Endothelial cell of umbilical vein (primary cell): ENCODE data around the gene ZNF341. TPM values are rescaled to one million over a fixed set of nuclear protein-coding genes. Genes with fewer than 3 reads are reported as not detected.

Experiments
- BruUV-seq: library from RNA; stranded (reverse); fragments of 400-500 nt; replicated peaks from 2 replicates; lab custom pipeline; 2021; lab: Mats Ljungman, UMichigan
- CTCF ChIA-PET: fragments of 300-600, 350-600 bp; sonication (Branson Sonifier 250); formaldehyde crosslinking; loops from one replicate; lab custom pipeline; 2021; ENCODE audit warnings: antibody characterized with exemption, inconsistent platforms; lab: Charles Lee
- POLR2A ChIA-PET: fragments of 300-600, 350-600 bp; sonication (Branson Sonifier 250); formaldehyde crosslinking; loops from one replicate; lab custom pipeline; 2021; ENCODE audit warnings: antibody characterized with exemption, inconsistent platforms; lab: Charles Lee
- DNase-seq: peaks from one replicate; pipeline ENCODE4 v3.0.0-alpha.2; 2011; ENCODE audit warnings: low read depth, low spot score
- FAIRE-seq: peaks from 2 replicates; lab custom pipeline; 2011; peaks lifted over from hg19 to GRCh38; lab: Jason Lieb, UNC
- H2AFZ ChIP-seq: 2 replicates; pipeline ENCODE4 v1.6.0; 2012; ENCODE audit warnings: low read depth, low read length, control low read depth, inconsistent platforms
- H3K27ac ChIP-seq: 2 replicates; pipeline ENCODE4 v1.5.1; 2011; ENCODE audit warnings: low read depth, mild to moderate bottlenecking, control low read depth, low read length, moderate library complexity; ENCODE audit not compliant: insufficient read depth
- H3K27me3 ChIP-seq, 2 experiments: 2 replicates each; pipeline versions ENCODE4 v1.6.0 to v1.6.1; 2011; ENCODE audit warnings: low read length in 2 of 2, mixed read lengths in 1 of 2; ENCODE audit not compliant: control insufficient read depth in 2 of 2, insufficient read depth in 2 of 2
- H3K36me3 ChIP-seq, 2 experiments: 2 replicates in 1 of 2; 3 replicates in 1 of 2; pipeline ENCODE4 v1.5.1; 2011; ENCODE audit warnings: low read length in 2 of 2, mild to moderate bottlenecking in 1 of 2, moderate library complexity in 1 of 2; ENCODE audit not compliant: control insufficient read depth in 2 of 2, insufficient read depth in 2 of 2; ENCODE audit errors: extremely low read depth in 1 of 2
- H3K4me1 ChIP-seq: 3 replicates; pipeline ENCODE4 v1.5.1; 2011; ENCODE audit warnings: mild to moderate bottlenecking, low read length; ENCODE audit not compliant: control insufficient read depth, insufficient read depth; ENCODE audit errors: extremely low read depth
- H3K4me2 ChIP-seq: 2 replicates; pipeline ENCODE4 v1.6.1; 2011; ENCODE audit warnings: low read length, control low read depth, mixed read lengths; ENCODE audit not compliant: insufficient read depth
- H3K4me3 ChIP-seq, 3 experiments: fragments of 200-600 bp in 1 of 3; sonication (generic), shearing (Covaris generic) in 1 of 3; replicated peaks in 1 of 3; 2 replicates each; pipeline ENCODE4 v1.5.1; 2011 to 2016; ENCODE audit warnings: control low read depth in 3 of 3, low read length in 3 of 3, mild to moderate bottlenecking in 2 of 3, inconsistent platforms in 1 of 3, low read depth in 1 of 3, moderate library complexity in 1 of 3; ENCODE audit not compliant: insufficient read depth in 1 of 3
- H3K79me2 ChIP-seq: 2 replicates; pipeline ENCODE4 v1.6.0; 2012; ENCODE audit warnings: low read length, inconsistent platforms; ENCODE audit not compliant: control insufficient read depth, insufficient read depth
- H3K9ac ChIP-seq: replicated peaks from 2 replicates; pipeline ENCODE3; 2011; ENCODE audit warnings: low read length, control low read depth; ENCODE audit not compliant: insufficient read depth; ENCODE audit errors: extremely low read depth
- H3K9me1 ChIP-seq: replicated peaks from 3 replicates; pipeline ENCODE4 v1.6.0; 2011; ENCODE audit warnings: mild to moderate bottlenecking, low read length; ENCODE audit not compliant: control insufficient read depth, insufficient read depth; ENCODE audit errors: extremely low read depth
- H3K9me3 ChIP-seq: replicated peaks from 2 replicates; pipeline ENCODE4 v1.5.1; 2012; ENCODE audit warnings: low read length, inconsistent platforms; ENCODE audit not compliant: control insufficient read depth, insufficient read depth
- H4K20me1 ChIP-seq: replicated peaks from 2 replicates; pipeline ENCODE3; 2011; ENCODE audit warnings: mild to moderate bottlenecking, low read length; ENCODE audit not compliant: control insufficient read depth, insufficient read depth; ENCODE audit errors: extremely low read depth
- CTCF ChIP-seq, 2 donors: IDR thresholded peaks; 1 replicate in 1 of 2; 2 replicates in 1 of 2; pipeline ENCODE4 v1.5.1; 2011; ENCODE audit warnings: low read length in 2 of 2, mild to moderate bottlenecking in 2 of 2, moderate library complexity in 2 of 2, control low read depth in 1 of 2, inconsistent platforms in 1 of 2, low read depth in 1 of 2; ENCODE audit not compliant: insufficient read depth in 1 of 2; ENCODE audit errors: extremely low read depth in 1 of 2
- EZH2 ChIP-seq: IDR thresholded peaks from 2 replicates; pipeline ENCODE4 v1.6.1; 2012; ENCODE audit warnings: borderline replicate concordance, low read depth, mild to moderate bottlenecking, moderate library complexity, low read length, inconsistent platforms; ENCODE audit not compliant: severe bottlenecking
- FOS ChIP-seq: IDR thresholded peaks from 2 replicates; pipeline ENCODE4 v1.6.1; 2011; ENCODE audit warnings: mild to moderate bottlenecking, low read length, moderate library complexity, borderline replicate concordance; ENCODE audit not compliant: insufficient read depth
- GATA2 ChIP-seq: IDR thresholded peaks from 2 replicates; pipeline ENCODE4 v1.7.0; 2011; ENCODE audit warnings: low read depth, mild to moderate bottlenecking, moderate library complexity, mixed read lengths, low read length; ENCODE audit not compliant: insufficient read length, insufficient read depth
- JUN ChIP-seq: IDR thresholded peaks from 2 replicates; pipeline ENCODE4 v1.6.1; 2011; ENCODE audit warnings: borderline replicate concordance, low read depth; ENCODE audit not compliant: insufficient read length, insufficient read depth
- MAX ChIP-seq: IDR thresholded peaks from 2 replicates; pipeline ENCODE4 v1.6.1; 2011; ENCODE audit not compliant: insufficient read depth, insufficient read length
- MYC ChIP-seq: IDR thresholded peaks from one replicate; pipeline ENCODE4 v1.6.1; 2011; ENCODE audit warnings: mild to moderate bottlenecking, low read depth, low read length
- POLR2A ChIP-seq: IDR thresholded peaks from 2 replicates; pipeline ENCODE4 v1.6.1; 2012; ENCODE audit warnings: low read depth, mild to moderate bottlenecking, control low read depth, low read length
- POLR2AphosphoS5 ChIP-seq: IDR thresholded peaks from 2 replicates; pipeline ENCODE4 v1.6.1; 2012; ENCODE audit warnings: low read depth, mild to moderate bottlenecking, control low read depth, low read length, moderate library complexity; ENCODE audit not compliant: insufficient read depth
- dilution Hi-C: fragments of 300-500 bp; cut with MboI; formaldehyde crosslinking; loops from one replicate; pipeline ENCODE4 v1.15.0; 2019; ENCODE audit warnings: low sequenced_read_pairs; ENCODE audit not compliant: extremely low pct_ligation_motif_present
- intact Hi-C: fragments of 100-400 bp; cut with micrococcal nuclease; formaldehyde crosslinking; loops from one replicate; pipeline ENCODE4 v1.10.0; 2022
- polyA plus RNA-seq, 4 experiments: library from polyadenylated mRNA; depleted of rRNA in 3 of 4; stranded (reverse) in 3 of 4; unstranded in 1 of 4; fragments of >200 nt; gene quantifications; 2 replicates each; pipeline versions ENCODE4 v1.2.1 to v1.2.3, GENCODE V29; 2011 to 2012; ENCODE audit warnings: missing spikeins in 1 of 4
- total RNA-seq: library from RNA; stranded (reverse); gene quantifications from 2 replicates; pipeline ENCODE4 v1.2.3, GENCODE V29; 2021

ZNF341 gene
- total and polyA plus RNA-seq, 2 donors (not counting 3 experiments of a cell fraction or from before 2014, with no cell fraction given) = 4.9 TPM

GRCh38 chr20:33761698-33762250, 30.0 kb downstream of the ZNF341 start:
- intact Hi-C loops (no loop called here), dilution Hi-C loops (no loop called here)
- H3K27me3 ChIP-seq = no peaks in the 10 kb centered on the region
- no peaks in the 10 kb centered on the region for H4K20me1 ChIP-seq
- H2AFZ ChIP-seq = no peak overlapping the region
- H3K79me2 ChIP-seq = no peaks in the 10 kb centered on the region
- TF ChIP-seq JUN = no peak
- TF ChIP-seq FOS = no peak
- TF ChIP-seq POLR2AphosphoS5 = no peak
- no peak for TF ChIP-seq POLR2A
- no peak for TF ChIP-seq GATA2
- TF ChIP-seq CTCF (IDR thresholded peaks at IDR 0.05; ENCODE audit: extremely low read depth in 1 of 2, insufficient read depth in 1 of 2, low read depth in 1 of 2, low read length in 2 of 2) = no peak
- TF ChIP-seq EZH2 = no peak
- TF ChIP-seq MAX = no peak
- no peak for TF ChIP-seq MYC
- no peaks in the 10 kb centered on the region for H3K9me1 ChIP-seq
- DNase-seq = no peak
- no peak for FAIRE-seq
- H3K9me3 ChIP-seq = no peaks in the 10 kb centered on the region
- H3K27ac ChIP-seq = no peak overlapping the region
- no peaks in the 10 kb centered on the region for H3K4me1 ChIP-seq
- H3K4me3 ChIP-seq = no peak overlapping the region
- H3K9ac ChIP-seq = no peak overlapping the region
- BruUV-seq = no TSS peak
- CTCF ChIA-PET = interaction anchor here (1.2 kb wide), 1 partner anchor 30 kb away, joined by 3 read pairs; no protein-coding TSS in a partner anchor
- peaks cover 0 to 1% of the 10 kb centered on the region in 2 experiments for H3K36me3 ChIP-seq
- POLR2A ChIA-PET = no interaction called here
- H3K4me2 ChIP-seq = no peak overlapping the region
